ENCODE data around the gene PKD2.

Gene PKD2

DNA sequence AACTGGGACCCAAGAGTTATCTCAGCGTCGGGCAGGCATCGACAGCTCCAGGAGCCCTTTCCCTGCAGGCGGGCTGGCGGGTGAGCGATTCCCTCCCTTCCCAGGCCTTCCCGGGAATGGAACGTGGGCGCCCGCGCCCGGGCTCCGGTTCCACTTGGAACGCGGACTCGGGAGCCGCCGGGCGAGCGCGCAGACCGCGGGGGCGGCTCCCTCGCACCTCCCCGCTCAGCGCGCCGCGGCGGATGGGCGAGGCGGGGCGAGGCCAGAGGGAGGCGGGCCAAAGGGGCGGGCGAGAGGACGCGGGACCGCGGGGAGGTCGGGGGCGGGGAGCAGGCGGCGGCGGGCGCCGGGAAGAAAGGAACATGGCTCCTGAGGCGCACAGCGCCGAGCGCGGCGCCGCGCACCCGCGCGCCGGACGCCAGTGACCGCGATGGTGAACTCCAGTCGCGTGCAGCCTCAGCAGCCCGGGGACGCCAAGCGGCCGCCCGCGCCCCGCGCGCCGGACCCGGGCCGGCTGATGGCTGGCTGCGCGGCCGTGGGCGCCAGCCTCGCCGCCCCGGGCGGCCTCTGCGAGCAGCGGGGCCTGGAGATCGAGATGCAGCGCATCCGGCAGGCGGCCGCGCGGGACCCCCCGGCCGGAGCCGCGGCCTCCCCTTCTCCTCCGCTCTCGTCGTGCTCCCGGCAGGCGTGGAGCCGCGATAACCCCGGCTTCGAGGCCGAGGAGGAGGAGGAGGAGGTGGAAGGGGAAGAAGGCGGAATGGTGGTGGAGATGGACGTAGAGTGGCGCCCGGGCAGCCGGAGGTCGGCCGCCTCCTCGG is at the start of gene PKD2:
Gene PKD2 (plus strand): TSS at position 332 of the 818 bp plus-strand sequence. CDS start 99 bp downstream, at position 431.
- peak; percentile 95 for DNase-seq (ENCODE audit: low read depth, low spot score)

DNA sequence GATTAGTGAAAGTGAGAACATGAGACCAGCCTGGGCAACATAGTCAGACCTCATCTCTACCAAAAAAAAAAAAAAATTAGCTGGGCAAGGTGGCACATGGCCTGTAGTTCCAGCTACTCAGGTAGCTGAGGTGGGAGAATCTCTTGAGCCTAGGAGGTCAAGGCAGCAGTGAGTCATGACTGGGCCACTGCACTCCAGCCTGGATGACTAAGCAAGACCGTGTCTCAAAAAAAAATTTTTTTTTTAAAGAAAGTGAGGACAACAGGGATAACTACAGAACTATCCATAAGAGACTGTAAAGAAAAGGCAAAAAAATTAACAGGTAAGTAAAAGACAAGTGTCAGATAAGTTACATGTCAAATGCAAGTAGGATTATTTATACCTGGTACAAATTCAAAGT is 45.4 kb upstream of the PKD2 start:
- DNase-seq (ENCODE audit: low read depth, low spot score): peak; percentile 68

DNA sequence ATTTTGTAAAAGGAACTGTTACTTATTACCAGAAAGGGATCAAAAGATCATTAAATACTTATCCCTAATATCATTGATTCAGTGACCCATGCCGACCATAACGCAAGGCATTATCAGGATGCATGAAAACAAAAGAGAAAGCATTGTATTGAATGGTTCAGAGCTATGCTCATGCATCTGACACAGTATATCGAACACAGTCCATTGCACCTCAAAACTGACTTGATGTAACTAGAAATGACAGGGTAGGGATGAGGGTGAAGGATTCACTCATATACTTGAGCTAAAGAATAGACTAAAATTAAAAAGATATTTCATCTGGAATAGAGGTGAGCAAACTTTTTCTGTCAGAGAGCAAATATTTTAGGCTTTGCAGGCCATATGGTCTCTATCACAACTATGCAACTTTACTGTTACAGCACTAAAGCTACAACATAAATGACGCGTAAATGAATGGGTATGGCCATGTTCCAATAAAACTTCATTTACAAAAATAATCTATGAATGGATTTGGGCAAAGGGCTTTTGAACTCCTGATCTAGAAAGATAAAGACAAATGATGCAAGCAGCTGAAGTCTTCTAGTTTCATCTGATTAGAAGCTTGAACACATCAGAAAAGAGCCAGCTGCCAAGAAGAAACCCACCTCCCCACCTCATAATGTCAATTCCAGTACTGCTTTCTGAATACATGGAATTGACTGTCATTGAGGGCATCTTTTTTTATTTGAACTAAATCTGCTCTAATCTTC is 44.9 kb upstream of the PKD2 start:
- DNase-seq (ENCODE audit: low read depth, low spot score): no peak

DNA sequence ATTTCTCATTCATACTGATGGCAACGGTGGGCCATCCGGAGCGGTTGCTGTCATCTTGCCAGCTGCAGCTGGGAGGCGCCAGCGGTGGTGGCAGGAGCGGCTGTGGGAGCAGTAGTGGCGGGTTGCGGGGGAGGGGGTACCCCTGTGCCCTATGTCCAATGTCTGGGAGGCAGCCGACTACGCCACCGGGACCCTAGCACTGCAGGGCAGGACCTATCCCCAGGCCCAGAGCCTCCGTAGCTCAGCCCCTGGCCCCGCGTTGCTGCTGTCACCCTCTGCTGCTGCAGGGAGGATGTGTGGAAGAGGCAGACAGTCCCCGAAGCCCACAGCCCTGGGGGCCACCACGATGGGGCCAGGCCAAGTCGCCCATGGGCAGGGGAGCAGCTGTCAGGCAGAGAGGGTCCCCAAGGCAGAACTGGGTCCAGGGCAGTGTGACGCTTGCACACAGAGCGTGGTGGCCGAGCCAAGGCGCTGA is 41.9 kb upstream of the PKD2 start:
- no peak for DNase-seq (ENCODE audit: low read depth, low spot score)

GRCh38 chr4:87966095-87966496 is 41.3 kb upstream of the PKD2 start:
- DNase-seq (ENCODE audit: low read depth, low spot score): no peak

DNA sequence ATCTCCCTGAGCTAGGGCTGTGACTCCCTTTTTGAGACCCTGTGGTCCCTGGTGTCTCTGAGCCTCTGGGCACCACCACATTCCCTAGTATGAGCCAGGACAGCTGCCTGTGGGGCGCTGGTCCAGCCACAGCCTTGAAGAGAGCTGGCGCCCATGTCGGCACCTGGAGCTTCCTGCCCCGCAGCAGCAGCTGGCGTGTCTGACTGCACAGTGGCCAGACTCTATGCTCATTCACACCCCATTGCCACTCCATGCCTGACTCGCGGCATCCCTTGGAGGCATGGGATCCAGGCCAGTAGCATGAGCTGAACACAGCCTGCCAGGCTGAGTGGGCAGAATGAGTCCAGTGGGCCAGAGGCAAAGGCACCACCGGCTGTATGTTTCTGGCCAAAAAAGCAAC is 40.2 kb upstream of the PKD2 start:
- no peak for DNase-seq (ENCODE audit: low read depth, low spot score)

DNA sequence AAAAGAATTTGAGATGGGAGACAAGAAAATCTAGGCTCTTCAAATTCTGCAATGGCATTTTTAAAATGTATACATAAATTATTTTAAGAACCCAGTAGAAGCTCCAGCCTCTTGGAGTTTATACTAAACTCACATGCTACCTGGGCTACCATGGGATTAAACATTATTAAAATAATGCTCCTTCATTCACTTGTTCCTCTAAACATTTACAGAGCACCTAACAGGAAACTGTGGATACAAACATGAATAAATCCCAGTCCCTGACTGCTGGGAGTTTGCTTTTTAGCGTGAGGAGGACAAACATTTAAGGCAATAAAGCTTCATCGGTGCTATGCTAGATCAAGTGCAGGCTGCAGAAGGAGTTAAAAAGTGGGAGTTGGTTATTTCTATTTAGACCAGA is 37.3 kb upstream of the PKD2 start:
- no peak for DNase-seq (ENCODE audit: low read depth, low spot score)

DNA sequence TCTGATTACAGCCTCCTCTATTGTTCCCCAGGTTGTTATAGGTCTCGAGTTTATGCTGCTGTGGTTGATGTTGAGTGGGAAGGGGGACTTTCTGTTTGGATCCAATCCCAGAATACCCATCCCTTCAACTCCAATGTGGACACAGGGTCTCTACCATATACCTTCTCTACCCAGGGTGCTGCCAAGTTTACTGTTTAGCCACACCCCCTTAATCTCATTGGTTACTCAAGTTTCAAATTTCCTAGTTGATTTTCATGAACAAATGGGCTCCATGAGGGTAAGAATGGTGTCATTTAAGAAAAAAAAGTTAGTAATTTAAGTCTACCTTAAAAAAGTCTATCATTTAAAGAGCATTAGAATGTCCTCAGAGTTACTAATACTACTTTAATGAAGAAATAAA is 35.6 kb upstream of the PKD2 start:
- no peak for DNase-seq (ENCODE audit: low read depth, low spot score)

DNA sequence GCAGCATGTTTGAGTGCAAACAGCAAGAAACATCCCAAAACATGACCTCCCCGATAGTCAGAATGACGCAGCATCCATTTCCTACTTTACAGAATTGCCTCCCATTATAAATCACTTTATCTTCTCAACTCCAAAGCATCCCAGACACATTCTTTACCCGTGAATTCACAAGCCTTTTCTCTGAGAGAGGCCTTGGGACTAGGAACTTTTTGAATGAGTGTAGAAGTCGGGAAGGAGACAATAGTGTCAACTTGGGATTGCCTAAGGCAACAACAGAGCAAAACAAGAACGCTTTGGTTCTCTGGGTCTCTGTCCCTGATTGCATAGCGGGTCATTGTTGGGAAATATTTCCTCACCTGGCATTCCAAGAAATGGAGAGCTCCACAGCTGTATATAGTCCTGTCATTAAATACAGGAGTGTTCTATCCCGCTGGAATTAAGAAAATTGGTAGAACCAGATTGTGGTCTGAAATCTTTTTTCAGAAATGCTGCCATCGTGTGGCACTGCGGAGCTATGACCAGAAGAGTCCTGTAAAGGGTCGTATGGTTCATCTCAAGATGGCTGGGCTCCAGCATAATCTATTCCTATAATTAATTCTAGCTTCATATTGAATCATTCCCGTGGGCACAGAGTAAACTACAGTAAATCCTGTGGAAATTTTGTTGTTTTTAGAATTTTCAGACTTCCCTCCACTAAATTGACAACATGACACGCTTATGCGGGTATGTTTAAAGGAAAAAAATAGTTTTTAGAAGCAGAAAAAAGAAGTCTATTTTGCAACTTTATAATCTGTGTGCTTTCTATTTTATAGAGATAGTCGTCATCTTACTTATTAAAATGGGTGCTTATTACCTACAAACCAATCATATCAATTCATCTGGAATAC is 33.9 kb upstream of the PKD2 start:
- DNase-seq (ENCODE audit: low read depth, low spot score): peak; percentile 86

DNA sequence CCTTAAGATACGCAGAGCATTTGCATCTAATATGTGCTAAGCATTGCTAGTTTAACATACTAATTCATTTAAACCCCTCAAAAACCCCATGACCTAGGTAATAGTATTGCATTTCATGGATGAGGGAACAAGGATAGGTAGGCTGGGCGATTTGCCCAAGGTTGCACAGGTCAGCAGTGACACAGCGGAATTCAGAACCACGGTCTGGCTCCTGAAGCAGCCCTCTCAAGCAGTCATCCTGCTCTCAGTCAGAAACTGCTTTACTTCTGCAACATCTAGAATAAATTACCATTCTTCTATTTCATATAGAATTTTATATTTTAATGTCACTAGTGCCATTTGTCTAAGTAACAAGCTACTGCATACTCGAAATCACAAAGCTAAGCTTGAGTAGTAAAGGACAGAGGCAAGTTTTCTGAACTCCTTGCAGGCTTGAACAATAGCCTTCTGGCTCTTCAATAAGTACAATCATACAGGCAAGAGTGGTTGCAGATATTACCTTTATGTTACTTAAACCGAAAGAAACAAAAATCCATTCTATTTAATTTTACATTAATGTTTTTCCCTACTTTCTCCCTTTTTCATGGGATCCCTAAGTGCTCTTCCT is 32.5 kb upstream of the PKD2 start:
- peak; percentile 37 for DNase-seq (ENCODE audit: low read depth, low spot score)

DNA sequence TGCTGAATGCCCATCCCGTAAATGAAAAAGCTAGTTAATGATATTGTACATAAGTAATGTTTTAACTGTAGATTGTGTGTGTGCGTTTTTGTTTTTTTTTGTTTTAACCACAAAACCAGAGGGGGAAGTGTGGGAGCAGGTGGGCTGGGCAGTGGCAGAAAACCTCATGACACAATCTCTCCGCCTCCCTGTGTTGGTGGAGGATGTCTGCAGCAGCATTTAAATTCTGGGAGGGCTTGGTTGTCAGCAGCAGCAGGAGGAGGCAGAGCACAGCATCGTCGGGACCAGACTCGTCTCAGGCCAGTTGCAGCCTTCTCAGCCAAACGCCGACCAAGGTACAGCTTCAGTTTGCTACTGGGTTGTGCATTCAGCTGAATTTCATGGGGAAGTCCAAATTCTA is 32.0 kb upstream of the PKD2 start, which contains the start of gene SPP1:
Gene SPP1 (plus strand): TSS at position 249 of the 400 bp plus-strand sequence. CDS start 1,182 bp downstream, outside the sequence.
- DNase-seq (ENCODE audit: low read depth, low spot score): peak; percentile 66

DNA sequence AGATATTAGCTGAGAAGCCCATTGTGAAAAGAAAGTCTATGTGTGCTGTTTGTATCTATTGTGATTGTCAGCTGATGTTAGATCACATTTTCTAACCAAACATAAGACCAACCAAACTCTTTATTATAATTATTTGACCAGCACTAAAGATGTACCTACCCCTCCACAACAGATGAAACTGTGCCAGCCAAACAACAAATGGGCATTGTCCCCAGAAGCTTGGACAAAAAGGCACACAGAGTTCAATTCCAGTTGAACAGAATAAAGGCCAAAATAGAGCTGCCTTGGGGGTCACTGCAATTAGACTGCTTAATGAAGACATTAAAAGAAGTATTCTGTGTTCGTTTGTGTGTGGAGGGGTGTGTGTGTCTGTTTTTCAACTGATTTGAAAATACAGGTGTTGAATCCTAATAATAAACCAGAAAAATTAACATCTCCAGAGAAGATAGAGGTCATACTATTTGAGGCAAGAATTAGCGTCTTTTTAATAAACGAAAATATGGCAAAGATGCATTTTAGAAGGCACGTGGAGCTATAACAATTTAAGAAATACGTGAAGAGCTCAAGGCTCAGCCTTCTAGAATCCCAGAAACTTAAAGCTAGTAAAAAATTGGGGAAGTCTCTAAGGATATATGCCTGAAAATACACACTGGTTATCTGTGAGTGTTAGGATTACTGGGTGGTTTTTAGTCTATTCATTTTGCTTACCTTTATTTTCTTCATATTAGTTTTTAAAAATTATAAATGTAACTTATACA is 29.7 kb upstream of the PKD2 start:
- DNase-seq (ENCODE audit: low read depth, low spot score): no peak

DNA sequence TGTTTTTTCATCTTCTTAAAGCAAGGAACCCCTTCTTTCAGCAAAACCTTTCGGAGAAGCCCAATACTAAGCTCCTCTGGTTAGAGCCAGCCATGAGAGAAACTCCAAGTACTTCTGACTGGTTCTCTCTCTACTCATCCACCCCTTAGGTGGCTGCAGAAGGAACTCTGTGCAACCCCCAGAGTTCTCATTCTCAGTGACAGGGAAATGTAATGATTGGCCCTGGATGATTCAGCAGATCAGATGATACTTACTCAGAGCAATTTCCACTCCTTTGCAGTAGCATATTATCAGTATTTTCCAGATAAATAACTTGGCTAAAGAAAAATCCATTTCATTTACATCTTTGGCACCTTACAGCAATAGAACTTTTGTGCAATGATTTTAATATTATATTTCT is 28.8 kb upstream of the PKD2 start:
- peak; percentile 35 for DNase-seq (ENCODE audit: low read depth, low spot score)

- DNase-seq (ENCODE audit: low read depth, low spot score): no peak
Measured at GRCh38 chr4:87979810-87980209, 27.6 kb upstream of the PKD2 start.

GRCh38 chr4:87981486-87981885 is 25.9 kb upstream of the PKD2 start:
- DNase-seq (ENCODE audit: low read depth, low spot score): no peak

DNA sequence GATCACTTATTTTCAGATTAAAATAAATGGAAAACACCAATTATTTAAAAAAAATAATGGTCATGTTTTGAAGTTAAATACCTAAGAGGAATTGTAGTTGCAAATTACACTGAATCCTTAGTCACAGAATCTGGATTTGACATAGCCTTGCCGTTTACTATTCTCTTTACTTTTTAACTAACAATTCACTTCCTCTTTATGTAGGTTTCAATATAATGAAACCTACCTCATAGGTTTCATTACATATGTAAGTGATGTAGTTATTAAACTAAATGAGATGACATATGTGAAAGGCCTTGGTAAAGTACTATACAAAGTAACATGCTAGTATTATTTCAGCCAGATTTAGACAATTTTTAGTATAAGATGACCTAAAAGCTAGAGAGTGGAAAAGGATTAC is 25.4 kb upstream of the PKD2 start:
- no peak for DNase-seq (ENCODE audit: low read depth, low spot score)

DNA sequence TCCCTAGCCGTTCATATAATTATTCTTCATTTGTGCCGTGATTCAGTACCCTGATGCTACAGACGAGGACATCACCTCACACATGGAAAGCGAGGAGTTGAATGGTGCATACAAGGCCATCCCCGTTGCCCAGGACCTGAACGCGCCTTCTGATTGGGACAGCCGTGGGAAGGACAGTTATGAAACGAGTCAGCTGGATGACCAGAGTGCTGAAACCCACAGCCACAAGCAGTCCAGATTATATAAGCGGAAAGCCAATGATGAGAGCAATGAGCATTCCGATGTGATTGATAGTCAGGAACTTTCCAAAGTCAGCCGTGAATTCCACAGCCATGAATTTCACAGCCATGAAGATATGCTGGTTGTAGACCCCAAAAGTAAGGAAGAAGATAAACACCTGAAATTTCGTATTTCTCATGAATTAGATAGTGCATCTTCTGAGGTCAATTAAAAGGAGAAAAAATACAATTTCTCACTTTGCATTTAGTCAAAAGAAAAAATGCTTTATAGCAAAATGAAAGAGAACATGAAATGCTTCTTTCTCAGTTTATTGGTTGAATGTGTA is 24.9 kb upstream of the PKD2 start:
- DNase-seq (ENCODE audit: low read depth, low spot score): peak; percentile 41

DNA sequence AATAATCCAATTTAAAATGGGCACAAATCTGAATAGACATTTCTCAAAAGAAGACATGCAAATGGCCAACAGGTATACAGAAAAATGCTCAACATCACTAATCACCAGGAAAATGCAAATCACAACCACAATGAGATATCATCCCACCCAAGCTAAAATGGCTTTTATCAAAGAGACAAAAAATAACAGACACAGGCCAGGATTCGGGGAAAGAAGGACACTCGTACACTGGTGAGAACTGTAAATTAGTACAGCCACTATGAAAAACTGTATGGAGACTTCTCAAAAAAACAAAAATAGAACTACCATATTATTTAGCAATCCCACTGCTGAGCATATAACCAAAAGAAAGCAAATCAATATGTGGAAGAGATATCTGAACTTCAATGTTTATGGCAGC is 23.4 kb upstream of the PKD2 start:
- DNase-seq (ENCODE audit: low read depth, low spot score): no peak

GRCh38 chr4:87985097-87985886 is 22.1 kb upstream of the PKD2 start:
- DNase-seq (ENCODE audit: low read depth, low spot score): peak; percentile 70

GRCh38 chr4:87985887-87986200 is 21.6 kb upstream of the PKD2 start:
- no peak for DNase-seq (ENCODE audit: low read depth, low spot score)
